ENCODE results near the gene SLC9A5.

The SLC9A5 gene

GRCh38 chr16:67317853-67318252 lies 69.1 kb downstream of the SLC9A5 start:
- no peak for DNase-seq
